Head of caudate nucleus (tissue), 42 donors: ENCODE data around the gene LILRB5.
"Not testable (repeated sequence)": the region's sequence is repeated elsewhere in the genome, so short reads cannot be mapped to it uniquely, and the experiment has no call there.

Experiments used
- DNase-seq, 42 donors: peaks; one replicate each; pipeline versions ENCODE4 v3.0.0 to v3.0.0-alpha.2; 2020 to 2021; ENCODE audit warnings: mixed read lengths in 7 of 42
- intact Hi-C: fragments of 100-400 bp; cut with DNase I; formaldehyde crosslinking; loops from one replicate; pipeline ENCODE4 v1.15.0; 2022

Gene LILRB5

DNA sequence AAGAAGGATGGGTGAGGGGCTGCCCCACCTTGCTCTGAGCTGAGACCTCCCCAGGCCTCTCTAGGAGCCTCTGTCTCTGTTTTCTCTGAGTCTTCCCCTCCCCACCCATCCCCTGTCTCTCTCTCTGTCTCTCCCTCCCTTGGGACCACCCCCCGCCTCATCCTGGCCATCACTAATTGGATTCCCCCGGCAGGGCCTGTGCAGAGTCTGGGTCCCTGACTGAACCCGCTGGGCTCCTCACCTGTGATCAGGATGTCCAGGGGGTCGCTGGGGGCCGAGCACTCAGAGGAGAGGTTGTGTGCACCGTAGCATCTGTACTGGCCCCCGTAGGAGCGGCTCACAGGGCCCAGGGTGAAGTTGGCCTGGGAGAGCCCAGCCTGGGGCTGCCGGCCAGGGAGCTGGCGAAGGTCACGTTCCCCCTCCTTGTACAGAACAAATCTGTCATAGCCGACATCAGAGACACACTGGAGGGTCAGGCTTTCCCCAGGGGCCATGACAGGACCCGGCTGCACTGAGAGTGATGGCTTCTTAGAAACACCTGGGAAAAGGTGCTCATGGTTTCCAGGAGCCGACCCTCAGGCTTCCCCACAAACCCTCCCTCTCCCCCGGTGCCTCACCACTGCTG, 21.6 kb upstream of the LILRB5 start:
- peak in 1 of 42 donors; percentile 4 for DNase-seq
- intact Hi-C loops, result not testable (repeated sequence)

DNA sequence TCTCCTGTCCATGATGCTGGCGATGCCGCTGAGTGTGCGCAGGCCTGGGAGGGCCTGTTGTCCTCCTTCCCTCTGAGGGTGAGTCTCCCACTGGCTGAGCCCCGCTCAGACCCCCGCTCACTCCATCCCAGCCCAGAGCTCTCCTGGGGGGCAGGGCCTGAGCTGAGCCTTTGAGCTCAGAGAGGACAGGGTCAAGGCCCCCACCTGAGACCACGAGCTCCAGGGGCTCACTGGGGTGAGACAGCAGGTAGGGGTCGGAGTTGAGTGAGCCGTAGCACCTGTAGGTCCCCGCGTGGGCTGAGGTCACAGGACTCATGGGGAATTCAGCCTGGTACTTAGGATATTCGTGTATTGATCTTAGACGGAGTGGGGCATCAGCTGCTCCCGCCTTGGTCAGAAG, 21.0 kb upstream of the LILRB5 start:
- peak in 1 of 42 donors; percentile 34 for DNase-seq
- intact Hi-C loops, result not testable (repeated sequence)

DNA sequence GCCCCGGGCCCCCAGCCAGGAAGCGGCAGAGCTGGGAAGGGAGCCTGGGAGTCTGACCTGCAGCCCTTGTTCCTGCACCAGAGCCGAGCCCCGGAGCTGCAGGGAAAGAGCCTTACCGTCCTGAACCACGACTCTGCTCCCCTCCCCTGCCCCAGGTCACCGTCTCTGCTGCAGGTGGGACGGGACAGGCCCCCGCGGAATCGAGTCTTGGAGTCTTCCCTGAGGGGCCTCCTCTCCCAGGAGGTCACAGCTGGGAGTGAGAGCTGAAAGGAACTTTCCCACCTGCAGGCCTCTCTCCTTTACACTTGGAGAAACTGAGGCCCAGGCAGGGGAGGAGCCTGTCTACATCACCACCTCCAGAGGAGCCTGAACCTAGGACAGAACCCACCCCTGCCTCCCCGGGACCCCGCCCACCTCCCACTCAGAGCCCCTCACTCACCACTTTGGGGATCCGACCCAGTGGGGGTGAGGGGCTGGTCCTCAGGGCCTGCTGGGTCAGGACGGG, 20.1 kb upstream of the LILRB5 start:
- peak in 1 of 42 donors; percentile 5 for DNase-seq

DNA sequence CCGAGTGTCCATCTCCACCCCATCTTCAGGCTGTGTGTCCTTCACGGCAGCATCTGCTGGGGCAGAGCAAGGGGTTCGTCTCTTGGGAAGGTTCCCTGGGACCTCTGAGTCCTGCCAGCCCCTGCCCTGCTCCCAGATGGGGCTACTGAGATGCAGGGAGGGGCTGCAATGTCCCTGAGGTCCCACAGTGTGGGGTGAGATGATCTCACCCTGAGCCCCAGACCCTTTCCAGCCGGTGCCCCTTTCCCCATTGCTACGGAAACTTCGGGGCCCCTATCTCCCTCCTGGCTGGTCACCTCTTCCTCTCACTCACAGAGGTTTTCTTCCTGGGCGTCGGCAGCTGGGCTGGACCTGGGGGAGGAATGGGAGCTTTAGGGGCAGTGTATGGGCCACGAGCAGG, 18.9 kb upstream of the LILRB5 start:
- DNase-seq, result peak in 1 of 42 donors; percentile 6
- intact Hi-C loops, result no loop called here

More for the DNA sequence above, 20.1 kb upstream of the LILRB5 start:
- intact Hi-C loops, result not testable (repeated sequence)

DNA sequence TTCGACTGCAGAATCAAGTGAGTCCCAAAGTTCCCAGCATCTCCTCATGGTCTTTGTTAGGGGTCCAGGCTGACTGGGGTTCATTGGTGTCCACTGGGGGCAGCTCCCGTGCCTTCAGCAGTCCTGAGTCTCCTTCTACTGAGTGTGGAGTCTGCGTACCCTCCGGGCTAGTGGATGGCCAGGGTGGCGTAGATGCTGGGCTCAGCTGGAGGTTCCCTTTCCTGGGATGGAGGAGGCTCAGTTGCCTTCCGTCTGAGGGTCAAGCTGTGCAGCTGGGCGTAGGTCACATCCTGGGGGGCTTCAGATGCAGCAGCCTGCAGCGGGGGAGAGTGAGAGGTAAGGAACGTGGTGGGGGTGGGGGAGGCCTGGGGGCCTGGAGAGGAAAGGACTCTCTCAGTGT, 17.4 kb upstream of the LILRB5 start:
- peak in 1 of 42 donors; percentile 22 for DNase-seq
- intact Hi-C loops, result not testable (repeated sequence)

DNA sequence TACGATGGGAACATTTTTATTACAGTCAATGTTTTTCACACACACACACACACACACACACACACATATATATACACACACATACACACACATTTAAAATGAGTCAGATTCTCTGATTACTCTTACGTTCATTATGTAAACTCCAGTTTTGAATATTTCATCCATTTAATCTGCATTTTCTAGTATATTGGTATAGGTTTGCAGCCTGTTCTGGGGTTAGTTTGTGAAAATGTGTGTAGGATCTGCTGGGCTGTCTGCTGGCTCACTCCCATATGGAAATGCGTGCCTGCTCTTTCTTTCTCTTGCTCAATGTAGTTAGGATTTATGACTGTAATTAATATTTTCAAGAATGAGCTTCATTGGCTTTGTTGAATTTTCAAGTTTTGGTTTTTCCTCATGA, 16.7 kb upstream of the LILRB5 start:
- intact Hi-C loops, result no loop called here
- no peak for DNase-seq

DNA sequence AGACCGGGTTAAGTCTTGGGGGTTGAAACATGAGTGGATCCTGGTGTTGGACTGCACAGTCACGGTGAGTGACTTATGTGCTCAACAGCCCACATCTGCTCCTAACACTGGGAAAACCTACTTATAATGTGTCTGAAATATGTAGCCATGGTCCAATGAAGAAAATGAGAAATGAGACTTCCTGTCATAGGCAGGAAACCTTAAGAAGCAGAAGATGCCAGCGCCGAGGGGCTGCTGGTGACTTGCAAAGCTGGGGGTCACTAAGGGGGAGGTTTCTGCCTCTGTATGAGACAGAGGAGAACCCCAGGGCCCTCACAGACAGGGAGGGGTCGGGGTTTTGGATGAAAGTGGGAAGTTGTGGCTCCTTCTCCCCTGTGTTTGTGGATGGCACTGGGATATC, 15.1 kb upstream of the LILRB5 start:
- peak in 1 of 42 donors; percentile 6 for DNase-seq
- intact Hi-C loops, result not testable (repeated sequence)

DNA sequence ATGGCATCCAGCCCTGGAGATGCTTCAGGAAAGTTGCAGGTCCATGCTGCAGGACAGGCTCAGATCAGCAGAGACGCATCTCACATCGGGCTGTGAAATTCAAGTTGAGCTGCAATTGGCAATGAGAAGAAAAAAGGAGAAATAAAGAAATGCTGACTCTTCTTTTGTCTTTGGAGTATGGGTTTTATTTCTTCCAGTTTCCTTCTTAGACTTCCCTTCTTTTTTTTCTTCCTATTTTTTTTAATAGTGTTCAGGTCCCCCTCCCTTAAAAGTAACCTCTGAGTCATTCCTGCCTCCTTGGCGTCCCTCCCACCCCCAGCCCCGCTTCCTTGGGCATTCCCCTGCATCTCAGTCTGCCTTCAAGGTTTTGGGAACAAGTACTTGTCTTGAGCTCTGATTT, 14.5 kb upstream of the LILRB5 start:
- intact Hi-C loops, result not testable (repeated sequence)

DNA sequence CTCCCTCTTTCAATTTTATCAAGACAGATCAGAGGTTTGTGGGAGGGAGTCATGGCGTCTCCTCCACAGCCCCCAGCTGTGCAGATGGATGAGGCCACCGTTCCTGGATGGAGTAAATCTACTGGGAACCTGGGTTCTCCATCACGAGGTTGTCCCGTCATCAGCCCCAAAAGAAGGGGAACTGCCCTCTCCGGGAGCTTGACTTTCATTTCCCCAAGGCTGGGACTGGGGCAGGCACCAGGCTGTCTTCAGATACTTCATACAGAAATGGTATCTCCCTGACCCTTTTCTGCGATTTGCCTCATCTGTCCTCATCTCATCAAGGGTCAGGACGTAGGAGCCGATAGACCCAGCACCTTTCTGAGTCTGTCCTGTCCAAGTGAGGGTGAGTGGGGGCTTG, 14.0 kb upstream of the LILRB5 start:
- peak in 30 of 42 donors; percentile 6 to 63 (median 36) for DNase-seq
- intact Hi-C loops, result no loop called here

More for the DNA sequence above, 14.5 kb upstream of the LILRB5 start:
- peak in 1 of 42 donors; percentile 31 for DNase-seq

DNA sequence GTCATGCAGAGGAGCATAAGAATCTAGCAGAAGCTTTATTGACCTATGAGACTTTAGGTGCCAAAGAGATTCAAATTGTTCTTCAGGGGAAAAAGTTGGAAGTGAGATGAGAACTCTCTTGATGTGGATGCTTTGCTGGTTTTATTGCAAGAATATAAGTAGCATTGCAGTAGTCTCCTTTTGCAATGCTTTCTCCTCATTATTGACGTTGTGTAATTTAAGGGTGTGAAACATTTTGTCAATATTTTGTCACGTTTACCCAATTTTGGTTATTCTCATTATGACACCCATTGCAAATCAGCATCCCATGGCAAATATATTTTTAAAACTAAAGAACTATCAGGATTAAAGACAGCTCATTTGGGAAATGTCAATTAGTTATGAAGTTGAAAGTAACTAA, 11.9 kb upstream of the LILRB5 start:
- DNase-seq, result no peak
- intact Hi-C loops, result no loop called here

DNA sequence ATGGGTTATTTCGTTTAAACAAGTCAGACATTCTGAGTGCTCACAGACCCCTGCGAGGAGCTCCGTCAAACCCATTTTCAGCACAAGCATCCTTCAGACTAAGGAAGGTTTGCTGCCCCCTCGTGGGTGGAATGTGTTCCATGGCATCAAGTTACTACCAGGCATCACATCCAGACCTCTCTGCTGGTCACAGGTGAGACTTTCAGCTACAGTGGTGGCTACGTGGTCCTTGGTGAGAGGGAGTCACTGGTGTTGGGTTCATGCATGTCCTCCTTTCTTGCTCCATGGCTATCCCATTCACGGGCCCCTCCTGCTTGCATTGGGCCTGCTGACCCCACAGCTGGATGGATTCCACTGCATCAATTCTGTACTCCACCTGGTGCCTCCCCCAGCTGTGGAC, 9.1 kb upstream of the LILRB5 start:
- peak; percentile 29 to 91 (median 74) for DNase-seq
- intact Hi-C loops, result no loop called here

DNA sequence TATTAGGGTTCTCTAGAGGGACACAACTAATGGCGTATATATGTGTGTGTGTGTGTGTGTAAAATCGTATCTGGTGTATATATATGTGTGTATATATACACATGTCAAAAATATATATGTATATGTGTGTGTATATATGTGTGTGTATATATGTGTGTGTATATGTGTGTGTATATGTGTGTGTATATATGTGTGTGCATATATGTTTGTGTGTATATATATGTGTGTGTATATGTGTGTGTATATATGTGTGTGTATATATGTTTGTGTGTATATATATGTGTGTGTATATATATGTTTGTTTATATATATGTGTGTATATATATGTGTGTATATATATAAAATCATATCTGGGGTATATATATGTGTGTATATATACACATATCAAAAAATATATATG, 5.4 kb upstream of the LILRB5 start:
- DNase-seq, result no peak

DNA sequence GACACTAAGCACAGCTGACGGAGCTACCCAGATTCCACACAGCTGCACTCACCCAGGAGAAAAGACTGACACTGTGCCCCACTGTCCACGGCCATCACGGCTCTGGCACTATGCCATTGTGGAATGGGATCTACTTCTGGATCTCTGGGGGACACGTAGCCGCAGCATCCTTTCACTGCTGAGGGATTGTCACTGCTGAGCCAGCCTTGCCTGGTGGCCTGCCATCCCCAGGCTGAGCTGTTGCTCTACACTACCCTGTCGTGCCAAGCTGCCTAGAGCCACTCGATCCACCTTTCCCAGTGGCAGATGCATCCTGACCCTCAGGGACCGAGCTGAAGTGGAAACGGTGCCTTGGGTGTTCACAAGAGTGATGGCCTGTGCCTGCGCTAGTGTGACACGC, 5.0 kb upstream of the LILRB5 start:
- intact Hi-C loops, result no loop called here

More for the DNA sequence above, 5.4 kb upstream of the LILRB5 start:
- intact Hi-C loops, result no loop called here

DNA sequence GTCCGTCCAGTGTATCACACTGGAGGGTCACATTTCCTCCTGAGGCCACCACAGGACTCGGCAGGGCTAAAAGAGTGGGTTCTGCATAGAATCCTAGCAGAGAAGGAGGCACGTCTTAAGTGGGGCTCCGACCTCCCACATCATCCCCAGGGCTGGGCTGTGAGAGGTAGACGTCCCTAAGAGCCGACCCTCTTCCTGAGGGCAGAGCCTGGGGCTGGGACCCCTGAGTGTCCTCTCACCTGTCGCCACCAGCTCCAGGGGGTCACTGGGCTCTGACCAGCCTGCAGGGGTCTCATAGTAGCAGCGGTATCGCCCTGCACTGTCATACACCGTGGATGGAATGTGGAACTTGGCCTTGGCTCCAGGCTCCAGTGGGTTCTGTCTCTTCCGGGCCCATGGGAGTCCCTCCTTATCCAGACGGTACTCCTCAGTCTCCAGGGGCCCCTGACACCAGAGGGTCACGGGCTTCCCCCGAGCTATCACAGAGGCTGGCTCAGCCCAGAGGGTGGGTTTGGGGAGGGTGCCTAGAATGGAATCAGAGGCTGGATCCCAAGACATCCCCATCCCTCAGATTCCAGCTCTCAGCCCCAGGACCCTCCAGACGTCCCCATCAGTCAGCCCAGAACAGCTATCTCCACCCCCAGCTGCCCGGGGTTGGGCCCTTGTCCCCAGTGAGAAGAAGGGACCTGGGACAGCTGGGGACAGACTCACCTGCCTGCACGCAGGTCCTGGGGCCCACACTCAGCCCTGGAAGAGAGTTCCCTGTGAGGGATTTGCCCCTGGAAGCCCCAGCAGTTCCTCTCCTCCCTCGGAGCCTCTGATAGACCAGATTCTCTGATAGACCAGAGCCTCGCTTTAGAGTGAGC, 590 bp downstream of the LILRB5 start:
- DNase-seq, result peak in 2 of 42 donors; percentile 12 to 13
- intact Hi-C loops, result no loop called here

More for the DNA sequence above, 5.0 kb upstream of the LILRB5 start:
- no peak for DNase-seq

DNA sequence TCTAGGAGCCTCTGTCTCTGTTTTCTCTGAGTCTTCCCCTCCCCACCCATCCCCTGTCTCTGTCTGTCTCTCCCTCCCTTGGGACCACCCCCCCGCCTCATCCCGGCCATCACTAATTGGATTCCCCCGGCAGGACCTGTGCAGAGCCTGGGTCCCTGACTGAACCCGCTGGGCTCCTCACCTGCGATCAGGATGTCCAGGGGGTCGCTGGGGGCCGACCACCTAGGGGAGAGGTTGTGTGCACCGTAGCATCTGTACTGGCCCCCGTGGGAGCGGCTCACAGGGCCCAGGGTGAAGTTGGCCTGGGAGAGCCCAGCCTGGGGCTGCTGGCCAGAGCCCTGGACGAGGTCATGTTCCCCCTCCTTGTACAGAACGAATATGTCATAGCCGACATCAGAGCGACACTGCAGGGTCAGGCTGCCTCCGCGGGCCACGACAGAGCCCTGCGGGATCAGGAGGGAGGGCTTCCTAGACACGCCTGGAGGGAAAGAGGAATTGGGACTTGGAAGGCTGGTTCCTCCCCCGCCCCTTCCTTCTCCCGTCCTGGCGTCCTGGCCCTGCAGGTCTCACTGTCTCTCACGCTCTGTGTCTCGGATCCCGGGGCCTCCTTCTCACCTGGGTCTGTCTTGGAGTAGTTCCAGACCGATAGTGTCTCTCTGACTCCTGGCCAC, 1.8 kb downstream of the LILRB5 start:
- DNase-seq, result peak in 1 of 42 donors; percentile 15
- intact Hi-C loops, result no loop called here

DNA sequence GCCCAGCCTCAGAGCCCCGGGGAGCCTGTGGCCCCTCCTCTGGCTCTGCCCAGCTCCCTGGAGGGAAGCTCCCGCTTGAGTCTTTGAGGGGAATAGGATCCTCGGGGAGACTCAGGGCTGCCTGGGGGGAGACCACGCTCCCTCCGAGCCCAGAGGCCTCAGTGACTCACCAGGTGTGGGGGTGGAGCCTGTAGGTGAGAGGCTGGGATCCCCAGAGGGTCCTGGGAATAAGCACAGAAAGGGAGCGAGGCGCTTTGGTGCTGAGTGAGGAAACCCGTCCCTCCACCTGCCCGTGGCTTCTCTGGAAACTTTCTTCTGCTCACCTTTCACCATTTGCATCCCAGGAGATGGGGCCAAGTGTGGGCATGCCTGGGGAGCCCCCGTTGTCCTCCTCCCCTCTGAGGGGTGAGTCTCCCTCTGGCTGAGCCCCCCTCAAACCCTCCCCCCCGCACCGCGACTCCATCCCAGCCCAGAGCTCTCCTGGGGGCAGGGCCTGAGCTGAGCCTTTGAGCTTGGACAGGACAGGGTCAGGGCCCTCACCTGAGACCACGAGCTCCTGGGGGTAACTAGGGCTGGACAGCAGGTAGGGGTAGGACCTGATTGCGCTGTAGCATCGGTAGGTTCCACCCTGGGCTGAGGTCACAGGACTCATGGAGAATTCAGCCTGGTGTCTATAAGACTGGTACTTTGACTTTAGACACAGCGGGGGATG, 2.7 kb downstream of the LILRB5 start:
- peak in 1 of 42 donors; percentile 26 for DNase-seq
- intact Hi-C loops, result no loop called here

DNA sequence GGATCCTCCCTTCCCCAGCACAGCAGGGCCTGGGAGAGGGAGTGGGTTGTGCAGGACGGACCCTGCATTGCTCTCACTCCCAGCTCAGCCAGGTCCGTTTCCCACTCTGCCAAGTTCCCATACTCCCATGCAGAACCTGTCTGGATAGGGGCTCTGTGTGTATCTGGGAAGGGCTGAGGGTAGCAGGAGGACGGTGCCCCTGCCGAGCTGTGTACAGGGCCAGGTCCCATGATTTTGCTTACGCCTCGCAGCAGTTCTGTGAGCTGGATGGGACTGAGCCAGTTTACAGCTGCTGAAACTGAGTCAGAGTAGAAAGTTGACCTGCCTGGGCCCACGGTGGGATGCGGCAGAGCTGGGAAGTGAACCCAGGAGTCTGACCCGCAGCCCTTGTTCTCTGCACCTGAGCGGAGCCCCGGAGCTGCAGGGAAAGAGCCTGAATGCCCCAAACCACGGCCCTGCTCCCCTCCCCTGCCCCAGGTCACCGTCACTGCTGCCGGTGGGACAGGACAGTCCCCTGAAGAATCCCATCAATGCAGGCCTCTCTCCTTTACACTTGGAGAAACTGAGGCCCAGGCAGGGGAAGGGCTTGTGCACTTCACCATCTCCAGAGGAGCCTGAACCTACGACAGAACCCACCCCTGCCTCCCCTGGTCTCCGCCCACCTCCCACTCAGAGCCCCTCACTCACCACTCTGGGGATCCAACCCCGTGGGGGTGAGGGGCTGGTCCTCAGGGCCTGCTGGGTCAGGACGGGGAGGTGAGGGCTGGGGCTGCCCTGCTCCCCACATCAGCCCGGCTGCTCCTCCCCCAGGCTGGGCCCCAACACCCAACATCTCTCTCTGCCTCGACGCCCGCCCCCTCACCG, 3.5 kb downstream of the LILRB5 start:
- intact Hi-C loops, result no loop called here

DNA sequence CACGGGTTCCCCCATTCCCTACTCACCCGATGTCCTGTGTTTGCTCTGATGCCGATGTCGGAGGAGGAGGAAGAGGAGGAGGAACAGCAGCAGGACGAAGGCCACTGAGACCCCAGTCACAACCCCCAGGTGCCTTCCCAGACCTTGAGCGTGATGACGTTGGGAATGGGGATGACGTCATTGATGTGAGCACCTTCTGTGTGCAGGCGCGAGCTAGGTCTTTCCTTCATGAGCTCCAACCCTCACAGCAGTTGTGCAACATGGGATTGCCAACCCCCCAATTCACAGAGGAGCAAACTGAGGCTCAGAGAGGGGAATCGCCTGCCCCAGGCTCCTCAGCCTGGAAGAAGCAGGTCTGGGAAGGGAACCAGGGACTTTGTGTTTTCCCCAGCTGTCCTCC, 4.2 kb downstream of the LILRB5 start:
- DNase-seq, result peak in 1 of 42 donors; percentile 18
- intact Hi-C loops, result no loop called here

More for the DNA sequence above, 3.5 kb downstream of the LILRB5 start:
- peak in 1 of 42 donors; percentile 12 for DNase-seq
